GM12891 (cell line): ENCODE data around the gene LTO1.

Source experiments
- POLR2A ChIP-seq: IDR thresholded peaks from 2 replicates; pipeline ENCODE4 v1.6.1; 2011; ENCODE audit warnings: low read depth, low read length, control low read depth
- POLR2AphosphoS5 ChIP-seq: IDR thresholded peaks from 2 replicates; pipeline ENCODE4 v1.6.1; 2011; ENCODE audit warnings: low read depth, low read length, control low read depth
- SPI1 ChIP-seq: IDR thresholded peaks from 2 replicates; pipeline ENCODE4 v1.6.1; 2011; ENCODE audit warnings: low read depth, low read length, control low read depth

DNA sequence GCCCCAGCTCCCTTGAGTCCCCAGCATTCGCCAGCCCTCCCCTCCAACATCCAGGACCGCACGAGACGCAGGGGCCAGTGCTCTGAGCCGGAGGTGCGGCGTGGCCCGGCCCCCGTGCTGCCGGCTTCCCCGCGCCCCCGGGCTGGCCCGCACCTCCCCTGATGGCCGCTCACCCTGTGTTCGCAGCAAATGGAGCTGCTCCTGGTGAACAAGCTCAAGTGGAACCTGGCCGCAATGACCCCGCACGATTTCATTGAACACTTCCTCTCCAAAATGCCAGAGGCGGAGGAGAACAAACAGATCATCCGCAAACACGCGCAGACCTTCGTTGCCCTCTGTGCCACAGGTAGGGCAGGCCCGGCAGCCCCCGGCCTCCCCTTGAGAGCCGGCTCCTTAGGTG lies 31.5 kb downstream of the LTO1 start:
- TF ChIP-seq SPI1 (no peak), POLR2A (no peak), POLR2AphosphoS5 (no peak)
